H54 (cell line): ENCODE results near the gene LRRK1.
A peak's percentile ranks its signal among the peaks of the same experiment; 100 is the strongest.
"Not testable (repeated sequence)": the region's sequence is repeated elsewhere in the genome, so short reads cannot be mapped to it uniquely, and the experiment has no call there.

ENCODE experiments used
- DNase-seq: peaks from one replicate; pipeline ENCODE4 v3.0.0; 2011; ENCODE audit warnings: low spot score, mixed read lengths; ENCODE audit not compliant: insufficient read length
- FAIRE-seq: peaks from 3 replicates; lab custom pipeline; 2011; peaks lifted over from hg19 to GRCh38; lab: Jason Lieb, UNC
- POLR2A ChIP-seq: IDR thresholded peaks from 2 replicates; pipeline ENCODE4 v1.6.1; 2011; ENCODE audit warnings: low read depth, mild to moderate bottlenecking, low read length

The LRRK1 gene

GRCh38 chr15:101068523-101068960, 149.4 kb downstream of the LRRK1 start:
- FAIRE-seq (no peak), DNase-seq (no peak)
- no peak for TF ChIP-seq POLR2A

- DNase-seq = no peak
- no peak for TF ChIP-seq POLR2A
- no peak for FAIRE-seq
These were observed 149.9 kb downstream of the LRRK1 start for GRCh38 chr15:101068961-101069653.

DNA sequence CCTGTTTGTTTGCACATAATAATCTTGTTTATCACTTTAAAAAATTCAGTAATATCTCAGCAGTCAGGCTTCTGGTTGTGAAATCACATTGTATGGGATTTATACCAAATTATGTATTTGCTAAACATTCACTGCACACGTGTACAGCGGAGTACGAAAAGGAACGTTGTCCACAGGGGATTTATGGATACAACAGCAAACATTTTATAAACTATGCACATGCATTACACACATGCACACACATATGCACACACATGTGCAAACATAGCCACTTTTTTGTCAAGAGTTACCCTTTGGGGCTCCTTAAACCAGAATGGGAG, 150.5 kb downstream of the LRRK1 start:
- FAIRE-seq (no peak), DNase-seq (no peak)
- TF ChIP-seq POLR2A = no peak

GRCh38 chr15:101070024-101070423, 150.9 kb downstream of the LRRK1 start:
- TF ChIP-seq POLR2A = no peak
- DNase-seq (no peak), FAIRE-seq (no peak)

DNA sequence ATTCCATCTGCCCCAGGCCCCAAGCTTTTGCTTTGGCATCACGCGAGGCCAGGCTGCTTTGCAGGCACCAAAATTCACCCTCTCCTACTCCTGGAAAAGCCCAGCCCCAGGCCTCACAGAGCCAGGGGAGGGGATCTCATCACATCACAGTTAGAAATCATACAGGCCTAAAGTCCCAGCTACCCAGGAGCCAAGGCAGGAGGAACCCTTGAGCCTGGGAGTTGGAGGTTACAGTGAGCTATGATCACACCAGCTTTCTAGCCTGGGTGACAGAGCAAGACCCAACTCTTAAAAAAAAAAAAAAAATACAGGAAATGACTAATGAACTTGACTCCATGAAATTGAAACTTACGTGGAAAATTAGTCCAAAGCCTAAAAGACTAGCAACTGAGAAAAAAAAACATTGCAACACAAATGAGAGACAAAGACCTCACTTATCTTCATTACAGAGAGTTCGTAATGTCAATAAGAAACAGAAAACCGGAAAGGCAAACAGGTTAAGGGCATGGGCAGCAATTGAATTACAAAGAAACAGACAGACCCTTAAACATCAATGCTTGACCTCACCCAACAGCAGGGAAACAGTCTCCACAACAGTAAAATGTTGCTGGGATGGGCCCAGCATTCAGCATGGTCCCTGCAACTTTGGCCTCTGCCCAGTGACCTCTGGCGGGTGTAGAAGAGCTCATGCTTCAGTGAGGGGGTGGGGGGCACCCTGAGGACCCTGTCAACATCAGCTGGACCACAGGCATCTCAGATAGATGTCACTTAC, 151.5 kb downstream of the LRRK1 start:
- DNase-seq (peak; percentile 55), FAIRE-seq (no peak)
- no peak for TF ChIP-seq POLR2A

DNA sequence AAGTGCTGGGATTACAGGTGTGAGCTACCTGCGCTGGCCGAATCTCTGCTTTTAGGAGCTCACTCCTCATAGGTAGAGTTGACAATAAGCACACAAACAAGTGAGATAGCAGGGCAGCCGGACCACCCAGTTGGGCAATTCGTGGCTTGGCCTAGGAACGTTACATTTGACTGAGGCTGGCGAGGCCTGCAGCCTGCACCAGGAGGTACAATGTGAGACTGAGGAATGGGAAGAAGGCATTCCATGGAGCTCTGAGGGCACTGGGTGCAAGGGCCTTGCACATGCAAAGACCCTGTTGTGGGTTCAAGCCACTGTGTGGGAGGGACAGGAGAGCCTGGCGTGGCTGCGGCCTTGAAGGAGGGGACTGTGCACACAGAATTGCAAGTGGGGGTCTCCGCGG, 152.5 kb downstream of the LRRK1 start:
- TF ChIP-seq POLR2A = no peak
- FAIRE-seq (no peak), DNase-seq (no peak)

DNA sequence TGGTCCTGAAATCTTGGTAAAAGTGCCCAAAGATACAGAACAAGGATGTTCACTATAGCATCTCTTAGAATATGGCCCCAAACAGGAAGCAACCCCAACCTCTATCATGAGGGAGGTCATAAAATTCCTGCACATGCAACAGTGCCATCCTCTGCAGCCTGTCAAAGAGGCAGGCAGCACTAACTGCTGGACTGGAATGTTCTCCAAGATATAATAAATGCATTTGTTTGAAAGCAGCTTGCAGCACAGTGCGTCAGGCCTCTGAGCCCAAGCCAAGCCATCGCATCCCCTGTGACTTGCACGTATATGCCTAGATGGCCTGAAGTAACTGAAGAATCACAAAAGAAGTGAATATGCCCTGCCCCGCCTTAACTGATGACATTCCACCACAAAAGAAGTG, 153.1 kb downstream of the LRRK1 start:
- FAIRE-seq, DNase-seq: not testable (repeated sequence)

- not testable (repeated sequence) for FAIRE-seq, DNase-seq
These were observed 158.9 kb downstream of the LRRK1 start for GRCh38 chr15:101077806-101078668.

DNA sequence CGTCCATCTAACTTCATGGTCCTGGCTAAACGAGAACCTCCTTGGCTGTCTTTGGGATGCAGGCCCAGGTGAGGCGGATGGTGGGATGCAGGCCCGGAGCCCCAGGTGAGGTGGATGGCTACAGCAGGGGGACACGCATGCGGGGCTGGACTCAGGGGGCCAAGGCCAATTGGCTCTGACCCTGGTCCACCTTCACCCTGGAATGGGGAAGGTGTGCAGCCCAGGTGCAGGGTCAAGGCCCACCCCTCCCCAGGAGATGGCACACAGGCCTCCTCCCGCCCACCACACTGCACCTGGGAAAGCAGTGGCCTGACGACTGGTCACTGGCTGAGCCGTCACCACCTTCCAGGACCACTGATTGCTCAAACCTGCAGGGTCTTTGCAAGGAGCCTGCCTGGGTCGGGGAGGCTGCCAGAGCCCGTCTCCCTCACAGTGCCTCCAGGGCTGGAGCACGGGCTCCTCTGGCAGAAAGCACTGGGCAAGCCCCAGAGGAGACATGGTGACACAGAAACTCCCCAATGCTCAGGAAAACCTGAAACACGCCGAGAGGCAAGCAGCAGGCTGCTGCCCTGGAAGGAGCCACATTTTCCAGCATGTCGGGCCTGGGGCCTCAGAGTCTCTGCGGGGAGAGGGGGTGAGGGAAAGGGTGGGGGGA, 159.6 kb downstream of the LRRK1 start:
- FAIRE-seq (no peak), DNase-seq (no peak)
- no peak for TF ChIP-seq POLR2A

- no peak for FAIRE-seq
- TF ChIP-seq POLR2A = no peak
- DNase-seq = no peak
These were observed 162.7 kb downstream of the LRRK1 start for GRCh38 chr15:101081900-101082299.

DNA sequence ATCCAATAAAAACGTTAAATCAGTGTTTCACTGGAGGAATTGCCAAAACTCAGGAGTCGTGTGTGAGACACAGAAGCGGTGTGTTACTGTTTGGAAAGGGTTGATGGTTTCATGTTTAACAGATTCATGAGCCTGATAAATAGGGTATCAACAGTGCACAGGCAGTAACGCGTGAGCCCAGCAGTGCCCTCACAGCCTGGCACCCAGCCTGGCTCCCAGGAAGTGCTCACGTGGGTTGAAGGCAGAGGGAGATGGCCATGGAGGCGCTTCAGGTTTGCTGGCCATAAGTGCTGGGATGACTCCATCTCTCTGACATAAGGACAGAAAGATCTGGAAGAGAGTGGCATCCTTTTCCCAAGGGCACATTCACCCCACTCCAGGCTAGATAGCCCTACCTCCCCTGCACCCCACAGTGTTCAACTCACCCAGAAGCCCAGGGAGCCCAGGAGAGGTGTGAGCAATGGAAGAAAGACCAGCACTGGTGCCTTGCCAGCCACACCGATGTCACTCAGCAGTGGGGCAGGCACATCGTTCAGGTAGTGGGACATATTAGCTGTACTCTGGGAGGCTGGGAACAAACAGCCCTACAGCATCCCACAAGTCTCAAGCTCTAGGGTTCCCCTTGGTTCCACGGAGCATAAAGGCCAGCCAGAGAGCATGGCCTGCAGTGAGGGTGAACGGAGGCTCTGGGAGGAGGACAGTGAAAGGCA, 164.3 kb downstream of the LRRK1 start:
- DNase-seq = no peak
- FAIRE-seq = no peak
- TF ChIP-seq POLR2A = no peak

DNA sequence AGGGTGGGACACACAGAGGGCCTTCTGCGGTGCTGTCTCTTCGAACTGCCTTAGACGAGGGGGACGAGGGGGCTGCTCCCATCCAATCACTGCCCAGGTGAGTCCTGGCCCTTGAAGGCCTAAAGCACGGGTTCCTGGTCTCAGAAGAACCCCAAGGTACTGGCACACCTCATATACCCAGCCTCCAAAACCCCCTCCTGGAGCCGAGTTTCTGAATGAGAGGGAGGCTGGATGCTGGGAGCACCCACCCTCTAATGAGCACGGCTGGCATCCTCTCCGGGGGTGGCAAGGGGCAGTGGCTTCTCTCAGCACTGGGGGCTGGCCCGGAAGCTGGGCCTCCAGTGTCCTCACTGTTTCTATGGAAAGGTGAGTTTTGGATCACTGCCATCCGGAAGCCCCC, 165.6 kb downstream of the LRRK1 start:
- no peak for DNase-seq
- no peak for FAIRE-seq
- no peak for TF ChIP-seq POLR2A

GRCh38 chr15:101085311-101085700, 166.1 kb downstream of the LRRK1 start:
- DNase-seq = no peak
- no peak for TF ChIP-seq POLR2A
- FAIRE-seq = no peak
